Coronary artery (tissue), 2 donors: Measurements from ENCODE around the gene RPRM.

Source experiments
- DNase-seq: peaks from one replicate; pipeline ENCODE4 v3.0.0-alpha.2; 2017; ENCODE audit warnings: low spot score
- H3K27ac ChIP-seq, 2 donors: fragments of 200-600 bp; sonication (generic); one replicate each; pipeline ENCODE4 v1.5.1; 2016 to 2019
- H3K4me3 ChIP-seq: fragments of 200-600 bp; sonication (generic); 2 replicates; pipeline ENCODE4 v1.5.1; 2016; ENCODE audit warnings: mild to moderate bottlenecking, moderate library complexity
- CTCF ChIP-seq: fragments of 200-600 bp; sonication (generic); IDR thresholded peaks from one replicate; pipeline ENCODE4 v1.5.1; 2019; ENCODE audit warnings: antibody characterized with exemption

Gene RPRM

GRCh38 chr2:153432381-153432780 lies 46.2 kb downstream of the RPRM start:
- no peak for DNase-seq
- TF ChIP-seq CTCF: no peak
- H3K27ac ChIP-seq: no peak overlapping the region
- no peak overlapping the region for H3K4me3 ChIP-seq

- no peak for TF ChIP-seq CTCF
- Histone ChIP-seq H3K4me3 (no peak overlapping the region), H3K27ac (no peak overlapping the region)
- no peak for DNase-seq
Observed at GRCh38 chr2:153431114-153431513, 47.4 kb downstream of the RPRM start.
